Heart left ventricle (tissue), 13 donors: Measurements from ENCODE around the gene CNTN5.

Experiments used
- CTCF ChIP-seq, 12 donors: fragments of 200-600 bp; sonication (generic) in 4 of 12; IDR thresholded peaks; one replicate each; pipeline versions ENCODE4 v1.5.0 to v1.8.0; 2018 to 2022; ENCODE audit warnings: antibody characterized with exemption in 12 of 12, mild to moderate bottlenecking in 5 of 12
- POLR2A ChIP-seq, 2 donors: fragments of 450-650 bp; IDR thresholded peaks; one replicate each; pipeline ENCODE4 v1.6.1; 2017; ENCODE audit warnings: antibody characterized with exemption in 2 of 2, mild to moderate bottlenecking in 2 of 2, moderate library complexity in 2 of 2
- donor health status: ischemic (EF 13 %, LVEDD 7.1; RV severe dilation, severe dysfunction).
- donor health status: DM: no; HTN: yes; CAD: no.
- donor health status: DM: no; HTN: no; CAD: no.
- donor health status: ischemic (EF 25% LVEDD 6.9; RV normal size, moderate dysfunction).
- donor health status: ischemic (EF 25% LVEDD 5.7; RV mildly dilated, moderate dysfunction).
- donor health status: ischemic (EF 35%, LVEDD 5.7; RV mildly dilated, moderate dysfunction).
- donor health status: nonischemic (EF 11% LVEDD 7.7; RV severe dilation, severe dysfunction).
- donor health status: DM: yes; HTN: yes; CAD: no.
- donor health status: PGD.
- donor health status: ischemic (EF 29% LVEDD 5.4; RV normal size, mild dysfunction).
- donor health status: nonischemic (EF 23%, LVEDD 6.1; RV moderate dilation, normal function).

- TF ChIP-seq CTCF (IDR thresholded peaks at IDR 0.05) (no peak), POLR2A (IDR thresholded peaks at IDR 0.05) (no peak)
These were observed 721.8 kb downstream of the CNTN5 start for GRCh38 chr11:99742501-99742900.
